Nephron (organoid): ENCODE measurements around the gene PRDM12.

Experiments
- H3K27ac Mint-ChIP-seq, 3 experiments: 2 replicates each; pipeline ENCODE4 v1.8.0; 2020; ENCODE audit warnings: mixed read lengths in 3 of 3, mild to moderate bottlenecking in 2 of 3, moderate library complexity in 1 of 3
- H3K27me3 Mint-ChIP-seq: 2 replicates; pipeline ENCODE4 v1.8.0; 2021; ENCODE audit warnings: low read depth, mild to moderate bottlenecking, moderate library complexity, mixed read lengths
- H3K36me3 Mint-ChIP-seq: 2 replicates; pipeline ENCODE4 v1.8.0; 2020; ENCODE audit warnings: low read depth, mixed read lengths
- H3K4me1 Mint-ChIP-seq: 2 replicates; pipeline ENCODE4 v1.8.0; 2020; ENCODE audit warnings: mixed read lengths
- H3K4me3 Mint-ChIP-seq, 3 experiments: 2 replicates each; pipeline ENCODE4 v1.8.0; 2020; ENCODE audit warnings: mild to moderate bottlenecking in 3 of 3, mixed read lengths in 3 of 3, moderate library complexity in 2 of 3
- H3K9me3 Mint-ChIP-seq: 2 replicates; pipeline ENCODE4 v1.8.0; 2020; ENCODE audit warnings: mixed read lengths
- CTCF ChIP-seq, 3 experiments: fragments of 200-600 bp; sonication (generic); IDR thresholded peaks; one replicate each; pipeline ENCODE4 v1.5.0; 2021; ENCODE audit warnings: antibody characterized with exemption in 3 of 3; ENCODE audit not compliant: unreplicated experiment in 3 of 3

PRDM12 gene

GRCh38 chr9:130634801-130635200 is 29.6 kb upstream of the PRDM12 start:
- Mint-ChIP-seq H3K27me3 (no peaks in the 10 kb centered on the region), H3K9me3 (no peaks in the 10 kb centered on the region), H3K4me1 (peaks cover 14% of the 10 kb centered on the region), H3K27ac (no peak overlapping the region), H3K36me3 (peaks cover 36% of the 10 kb centered on the region), H3K4me3 (no peak overlapping the region)
- TF ChIP-seq CTCF (IDR thresholded peaks at IDR 0.05; ENCODE audit: unreplicated experiment in 3 of 3), result no peak

- H3K4me3 Mint-ChIP-seq, result no peak overlapping the region
- no peak overlapping the region for H3K27ac Mint-ChIP-seq
- no peak for TF ChIP-seq CTCF (IDR thresholded peaks at IDR 0.05; ENCODE audit: unreplicated experiment in 3 of 3)
- no peaks in the 10 kb centered on the region for H3K9me3 Mint-ChIP-seq
- peaks cover 33% of the 10 kb centered on the region for H3K36me3 Mint-ChIP-seq
- H3K27me3 Mint-ChIP-seq, result no peaks in the 10 kb centered on the region
- peaks cover 14% of the 10 kb centered on the region for H3K4me1 Mint-ChIP-seq
These were observed 29.1 kb upstream of the PRDM12 start for GRCh38 chr9:130635306-130635705.

- Mint-ChIP-seq H3K9me3 (no peaks in the 10 kb centered on the region), H3K36me3 (peaks cover 30% of the 10 kb centered on the region), H3K4me3 (no peak overlapping the region), H3K27me3 (no peaks in the 10 kb centered on the region), H3K27ac (no peak overlapping the region), H3K4me1 (peaks cover 14% of the 10 kb centered on the region)
- TF ChIP-seq CTCF (IDR thresholded peaks at IDR 0.05; ENCODE audit: unreplicated experiment in 3 of 3), result no peak
These were observed 28.4 kb upstream of the PRDM12 start for GRCh38 chr9:130635721-130636647.

GRCh38 chr9:130636648-130637020 is 27.8 kb upstream of the PRDM12 start:
- Mint-ChIP-seq H3K4me3 (no peak overlapping the region), H3K4me1 (peaks cover 14% of the 10 kb centered on the region), H3K27ac (no peak overlapping the region), H3K27me3 (no peaks in the 10 kb centered on the region), H3K9me3 (no peaks in the 10 kb centered on the region), H3K36me3 (peaks cover 23% of the 10 kb centered on the region)
- TF ChIP-seq CTCF (IDR thresholded peaks at IDR 0.05; ENCODE audit: unreplicated experiment in 3 of 3), result no peak

GRCh38 chr9:130638284-130639123 is 25.9 kb upstream of the PRDM12 start:
- TF ChIP-seq CTCF (IDR thresholded peaks at IDR 0.05; ENCODE audit: unreplicated experiment in 3 of 3), result no peak
- Mint-ChIP-seq H3K4me3 (no peak overlapping the region), H3K9me3 (no peaks in the 10 kb centered on the region), H3K27me3 (no peaks in the 10 kb centered on the region), H3K36me3 (peaks cover 16% of the 10 kb centered on the region), H3K27ac (no peak overlapping the region), H3K4me1 (peaks cover 14% of the 10 kb centered on the region)
